ENCODE measurements around the gene CR1L.
"Not testable (repeated sequence)": the region's sequence is repeated elsewhere in the genome, so short reads cannot be mapped to it uniquely, and the experiment has no call there.

The CR1L gene

GRCh38 chr1:207676153-207676552 is 31.2 kb downstream of the CR1L start:
- in situ Hi-C loops (cut with HindIII; ENCODE audit: low sequenced_read_pairs), result no loop called here

GRCh38 chr1:207680590-207681388 is 35.9 kb downstream of the CR1L start:
- in situ Hi-C loops (cut with HindIII; ENCODE audit: low sequenced_read_pairs), result not testable (repeated sequence)

- in situ Hi-C loops (cut with HindIII; ENCODE audit: low sequenced_read_pairs), result not testable (repeated sequence)
Measured at GRCh38 chr1:207682872-207683434, 38.0 kb downstream of the CR1L start.

- in situ Hi-C loops (cut with HindIII; ENCODE audit: low sequenced_read_pairs), result not testable (repeated sequence)
Measured at GRCh38 chr1:207690551-207690950, 45.6 kb downstream of the CR1L start.

- in situ Hi-C loops (cut with HindIII; ENCODE audit: low sequenced_read_pairs), result no loop called here
Measured at GRCh38 chr1:207691010-207691409, 46.1 kb downstream of the CR1L start.

GRCh38 chr1:207691841-207692240 is 46.9 kb downstream of the CR1L start:
- in situ Hi-C loops (cut with HindIII; ENCODE audit: low sequenced_read_pairs), result no loop called here

- in situ Hi-C loops (cut with HindIII; ENCODE audit: low sequenced_read_pairs), result not testable (repeated sequence)
Measured at GRCh38 chr1:207692291-207692690, 47.4 kb downstream of the CR1L start.

- in situ Hi-C loops (cut with HindIII; ENCODE audit: low sequenced_read_pairs), result no loop called here
Measured at GRCh38 chr1:207695891-207696290, 51.0 kb downstream of the CR1L start.

- in situ Hi-C loops (cut with HindIII; ENCODE audit: low sequenced_read_pairs), result no loop called here
Measured at GRCh38 chr1:207698822-207699483, 54.0 kb downstream of the CR1L start.

GRCh38 chr1:207702317-207702716 is 57.4 kb downstream of the CR1L start:
- in situ Hi-C loops (cut with HindIII; ENCODE audit: low sequenced_read_pairs), result no loop called here

- in situ Hi-C loops (cut with HindIII; ENCODE audit: low sequenced_read_pairs), result no loop called here
Measured at GRCh38 chr1:207703712-207704111, 58.8 kb downstream of the CR1L start.

GRCh38 chr1:207708004-207708403 is 63.1 kb downstream of the CR1L start:
- in situ Hi-C loops (cut with HindIII; ENCODE audit: low sequenced_read_pairs), result not testable (repeated sequence)

GRCh38 chr1:207711285-207711684 is 66.4 kb downstream of the CR1L start:
- in situ Hi-C loops (cut with HindIII; ENCODE audit: low sequenced_read_pairs), result no loop called here

- in situ Hi-C loops (cut with HindIII; ENCODE audit: low sequenced_read_pairs), result not testable (repeated sequence)
Measured at GRCh38 chr1:207712701-207713100, 67.8 kb downstream of the CR1L start.

- in situ Hi-C loops (cut with HindIII; ENCODE audit: low sequenced_read_pairs), result no loop called here
Measured at GRCh38 chr1:207713529-207713928, 68.6 kb downstream of the CR1L start.

GRCh38 chr1:207719234-207719633 is 74.3 kb downstream of the CR1L start:
- in situ Hi-C loops (cut with HindIII; ENCODE audit: low sequenced_read_pairs), result no loop called here

- in situ Hi-C loops (cut with HindIII; ENCODE audit: low sequenced_read_pairs), result not testable (repeated sequence)
Measured at GRCh38 chr1:207728200-207728858, 83.4 kb downstream of the CR1L start.

GRCh38 chr1:207737503-207738157 is 92.7 kb downstream of the CR1L start:
- in situ Hi-C loops (cut with HindIII; ENCODE audit: low sequenced_read_pairs), result not testable (repeated sequence)

GRCh38 chr1:207738158-207738659 is 93.3 kb downstream of the CR1L start:
- in situ Hi-C loops (cut with HindIII; ENCODE audit: low sequenced_read_pairs), result not testable (repeated sequence)

- in situ Hi-C loops (cut with HindIII; ENCODE audit: low sequenced_read_pairs), result no loop called here
Measured at GRCh38 chr1:207740207-207740606, 95.3 kb downstream of the CR1L start.
